ENCODE data around the gene MPV17L2.

DNA sequence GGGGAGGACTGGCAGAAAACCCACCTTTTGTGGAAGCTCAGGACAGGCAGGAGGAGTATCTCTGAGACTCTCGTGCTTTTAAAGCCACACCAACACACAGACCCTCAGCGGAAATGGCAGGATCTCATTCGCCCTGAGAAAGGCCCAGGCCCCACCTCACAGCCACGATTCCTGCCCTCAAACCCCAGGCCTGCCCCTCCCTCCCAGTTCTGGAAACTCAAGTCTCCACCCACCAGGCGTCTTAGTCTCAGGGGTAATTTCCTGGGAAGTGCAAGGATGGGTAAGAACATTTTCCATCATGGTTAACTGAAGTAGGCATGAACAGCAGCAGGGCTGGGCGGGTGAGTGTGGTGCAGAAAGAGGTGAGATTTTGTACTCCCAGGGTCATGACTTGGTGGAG, 41.2 kb downstream of the MPV17L2 start:
- TF ChIP-seq, protein P1, sequence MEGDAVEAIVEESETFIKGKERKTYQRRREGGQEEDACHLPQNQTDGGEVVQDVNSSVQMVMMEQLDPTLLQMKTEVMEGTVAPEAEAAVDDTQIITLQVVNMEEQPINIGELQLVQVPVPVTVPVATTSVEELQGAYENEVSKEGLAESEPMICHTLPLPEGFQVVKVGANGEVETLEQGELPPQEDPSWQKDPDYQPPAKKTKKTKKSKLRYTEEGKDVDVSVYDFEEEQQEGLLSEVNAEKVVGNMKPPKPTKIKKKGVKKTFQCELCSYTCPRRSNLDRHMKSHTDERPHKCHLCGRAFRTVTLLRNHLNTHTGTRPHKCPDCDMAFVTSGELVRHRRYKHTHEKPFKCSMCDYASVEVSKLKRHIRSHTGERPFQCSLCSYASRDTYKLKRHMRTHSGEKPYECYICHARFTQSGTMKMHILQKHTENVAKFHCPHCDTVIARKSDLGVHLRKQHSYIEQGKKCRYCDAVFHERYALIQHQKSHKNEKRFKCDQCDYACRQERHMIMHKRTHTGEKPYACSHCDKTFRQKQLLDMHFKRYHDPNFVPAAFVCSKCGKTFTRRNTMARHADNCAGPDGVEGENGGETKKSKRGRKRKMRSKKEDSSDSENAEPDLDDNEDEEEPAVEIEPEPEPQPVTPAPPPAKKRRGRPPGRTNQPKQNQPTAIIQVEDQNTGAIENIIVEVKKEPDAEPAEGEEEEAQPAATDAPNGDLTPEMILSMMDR (IDR thresholded peaks at IDR 0.05) = no peak
- no peak for TF ChIP-seq POLR2A (IDR thresholded peaks at IDR 0.05)

All from testis (tissue), 2 donors.